Mesendoderm (in vitro differentiated cells): ENCODE measurements around the gene GAST.

Experiments used
- DNase-seq: peaks from one replicate; pipeline ENCODE4 v3.0.0; 2013
- H2AK5ac ChIP-seq: 2 replicates; pipeline ENCODE4 v1.6.1; 2013; ENCODE audit warnings: low read length, inconsistent platforms
- H2BK120ac ChIP-seq: 2 replicates; pipeline ENCODE4 v1.6.1; 2013; ENCODE audit warnings: low read depth, mild to moderate bottlenecking, low read length, moderate library complexity, mixed read lengths
- H2BK15ac ChIP-seq: replicated peaks from 2 replicates; pipeline ENCODE4 v1.6.1; 2013; ENCODE audit warnings: low read depth, mild to moderate bottlenecking, moderate library complexity
- H2BK5ac ChIP-seq: 2 replicates; pipeline ENCODE4 v1.6.1; 2013; ENCODE audit warnings: low read length, inconsistent platforms
- H3K18ac ChIP-seq: 2 replicates; pipeline ENCODE4 v1.6.1; 2013; ENCODE audit warnings: mild to moderate bottlenecking, low read length, mixed read lengths
- H3K23ac ChIP-seq: one replicate; pipeline ENCODE4 v1.6.1; 2013; ENCODE audit warnings: low read length
- H3K27ac ChIP-seq: 2 replicates; pipeline ENCODE4 v1.5.1; 2013; ENCODE audit warnings: low read depth, mild to moderate bottlenecking, inconsistent platforms, low read length, moderate library complexity
- H3K27me3 ChIP-seq: 2 replicates; pipeline ENCODE4 v1.6.1; 2013; ENCODE audit warnings: low read length, control low read depth, mild to moderate bottlenecking, inconsistent platforms; ENCODE audit not compliant: insufficient read depth, poor library complexity
- H3K36me3 ChIP-seq: 2 replicates; pipeline ENCODE4 v1.6.1; 2013; ENCODE audit warnings: low read length, inconsistent platforms; ENCODE audit not compliant: control insufficient read depth, insufficient read depth
- H3K4ac ChIP-seq: one replicate; pipeline ENCODE4 v1.6.1; 2013; ENCODE audit warnings: low read depth, mild to moderate bottlenecking, low read length, moderate library complexity
- H3K4me1 ChIP-seq: 2 replicates; pipeline ENCODE4 v1.6.1; 2013; ENCODE audit warnings: low read depth, low read length, inconsistent platforms; ENCODE audit not compliant: control insufficient read depth
- H3K4me2 ChIP-seq: 2 replicates; pipeline ENCODE4 v1.6.1; 2013; ENCODE audit warnings: low read length
- H3K4me3 ChIP-seq: 2 replicates; pipeline ENCODE4 v1.5.1; 2013; ENCODE audit warnings: mild to moderate bottlenecking, low read length
- H3K56ac ChIP-seq: one replicate; pipeline ENCODE4 v1.6.1; 2013; ENCODE audit warnings: low read length
- H3K79me1 ChIP-seq: 2 replicates; pipeline ENCODE4 v1.6.1; 2013; ENCODE audit warnings: low read length, inconsistent platforms
- H3K79me2 ChIP-seq: 2 replicates; pipeline ENCODE4 v1.6.1; 2013; ENCODE audit warnings: mild to moderate bottlenecking, low read length; ENCODE audit not compliant: control insufficient read depth, insufficient read depth
- H3K9ac ChIP-seq: 2 replicates; pipeline ENCODE4 v1.6.1; 2013; ENCODE audit warnings: low read length, inconsistent platforms
- H4K5ac ChIP-seq: one replicate; pipeline ENCODE4 v1.6.1; 2013; ENCODE audit warnings: low read length
- H4K8ac ChIP-seq: one replicate; pipeline ENCODE4 v1.6.1; 2013; ENCODE audit warnings: low read depth, mild to moderate bottlenecking, control low read depth, low read length, moderate library complexity
- WGBS: extraction: QIAGEN DNeasy Blood & Tissue Kit; methylation state at CpG from one replicate; pipeline ENCODE4 v1.1.7; 2013; ENCODE audit warnings: low lambda C conversion rate, missing lambda C conversion rate; ENCODE audit not compliant: insufficient coverage; ENCODE audit errors: extremely low coverage; 5-methylcytosine and 5-hydroxymethylcytosine counted together

GAST gene

DNA sequence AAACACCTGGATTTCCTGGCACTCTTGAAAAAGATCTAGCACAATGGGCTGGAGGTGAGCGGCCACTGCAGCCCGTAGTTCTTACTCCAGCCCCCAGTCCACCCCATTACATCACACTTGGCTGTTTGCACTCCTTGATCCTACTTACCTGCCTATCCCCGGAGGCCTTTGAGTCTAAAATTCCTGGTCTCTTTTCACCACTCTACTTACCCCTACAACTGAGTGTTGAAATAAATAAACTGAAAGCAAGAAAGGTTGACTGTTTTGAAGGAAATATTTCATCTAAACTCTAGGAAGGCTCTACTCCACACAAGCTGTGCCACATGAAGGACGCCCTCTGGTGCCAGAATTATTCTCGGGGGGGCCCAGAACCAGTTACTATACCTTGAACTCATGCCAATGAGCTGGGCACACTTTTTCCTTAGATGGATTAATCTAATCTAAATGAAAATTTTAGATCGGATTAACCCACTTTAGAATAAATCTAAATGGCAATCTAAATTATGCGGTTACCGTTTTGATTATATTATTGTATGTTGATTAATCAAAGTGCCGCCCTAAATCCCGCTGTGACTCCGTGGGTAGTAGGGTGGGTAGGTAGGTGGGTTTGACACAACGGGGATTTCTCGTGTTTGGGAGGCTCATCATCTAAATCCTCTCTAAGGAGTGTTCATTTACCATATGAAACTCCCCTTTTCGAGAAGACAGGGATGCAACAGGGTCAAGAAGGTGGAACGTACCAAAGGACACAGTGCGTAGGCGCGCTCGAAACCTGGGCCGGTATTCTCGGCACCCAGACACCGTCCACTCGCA is 24.1 kb upstream of the GAST start:
- DNase-seq, result no peak
- Histone ChIP-seq H3K79me2 (peaks cover 13% of the 10 kb centered on the region), H3K27ac (no peak overlapping the region)

DNA sequence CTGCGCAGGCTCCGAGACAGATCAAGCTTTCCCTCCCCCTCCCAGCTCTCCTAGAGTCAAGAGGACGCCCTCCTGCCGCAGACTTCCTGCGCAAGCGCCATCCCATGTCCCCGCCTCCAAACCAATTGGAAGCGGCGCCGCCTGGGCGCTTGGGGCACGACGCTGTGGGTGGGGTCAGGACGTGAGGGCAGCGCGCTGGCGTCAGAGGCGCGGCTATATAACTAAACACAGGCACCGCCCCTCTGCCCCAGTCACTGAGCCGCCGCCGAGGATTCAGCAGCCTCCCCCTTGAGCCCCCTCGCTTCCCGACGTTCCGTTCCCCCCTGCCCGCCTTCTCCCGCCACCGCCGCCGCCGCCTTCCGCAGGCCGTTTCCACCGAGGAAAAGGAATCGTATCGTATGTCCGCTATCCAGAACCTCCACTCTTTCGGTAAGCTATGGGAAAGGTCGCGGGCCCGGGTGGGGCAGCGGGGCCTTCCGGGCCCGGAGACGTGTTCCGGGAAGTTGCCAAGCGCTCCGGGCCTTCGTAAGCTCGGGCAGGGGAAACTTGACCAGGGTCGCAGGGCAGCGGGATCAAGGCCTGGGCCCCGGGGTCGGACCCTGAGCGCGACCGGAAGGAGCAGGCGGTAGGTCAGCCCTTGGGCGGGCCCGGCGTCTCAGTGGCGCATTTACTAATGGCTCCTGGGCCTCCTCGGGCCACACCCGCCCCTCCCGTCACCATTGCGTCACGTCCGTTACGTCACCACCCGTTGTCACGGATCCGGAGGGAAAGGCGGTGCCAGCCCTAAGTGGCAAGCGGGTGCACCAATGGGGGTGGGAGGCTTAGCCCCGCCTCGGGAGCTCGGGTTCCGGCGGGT is 23.3 kb upstream of the GAST start, which contains the start of gene EIF1:
TSS of gene EIF1 (plus strand) at position 245 of the 856 bp plus-strand sequence. CDS start at position 399, 154 bp downstream.
- peak within 1 kb of the TSS; percentile 88 for H3K4ac ChIP-seq
- peak; percentile 100 for DNase-seq
- H2BK5ac ChIP-seq, result peak within 1 kb of the TSS; percentile 66
- WGBS, result no CpG with 5 or more reads among the region's 81 CpGs
- H3K4me2 ChIP-seq, result peak within 1 kb of the TSS; percentile 93
- H3K27me3 ChIP-seq, result no peaks in the 10 kb centered on the region
- H3K18ac ChIP-seq, result peak within 1 kb of the TSS; percentile 72
- no peaks in the 10 kb centered on the region for H3K4me1 ChIP-seq
- peak within 1 kb of the TSS; percentile 86 for H3K27ac ChIP-seq
- peak within 1 kb of the TSS; percentile 57 for H2AK5ac ChIP-seq
- H3K9ac ChIP-seq, result peak within 1 kb of the TSS; percentile 96
- H2BK120ac ChIP-seq, result no peak within 1 kb of the TSS
- H2BK15ac ChIP-seq, result no peak within 1 kb of the TSS
- peak within 1 kb of the TSS; percentile 92 for H3K4me3 ChIP-seq
- no peak within 1 kb of the TSS for H4K5ac ChIP-seq
- H3K79me1 ChIP-seq, result peaks cover 6% of the 10 kb centered on the region
- H3K36me3 ChIP-seq, result peaks cover 24% of the 10 kb centered on the region
- H3K79me2 ChIP-seq, result peaks cover 13% of the 10 kb centered on the region
- H3K23ac ChIP-seq, result no peak within 1 kb of the TSS
- H3K56ac ChIP-seq, result peak within 1 kb of the TSS; percentile 98
- no peak within 1 kb of the TSS for H4K8ac ChIP-seq

More for the DNA sequence above, 24.1 kb upstream of the GAST start:
- H4K8ac ChIP-seq, result no peak overlapping the region
- WGBS, result no CpG with 5 or more reads among the region's 23 CpGs
- H2BK120ac ChIP-seq, result no peak overlapping the region
- H2BK5ac ChIP-seq, result no peak overlapping the region
- H3K56ac ChIP-seq, result peak overlapping the region; percentile 97
- H2AK5ac ChIP-seq, result no peak overlapping the region
- H3K4me1 ChIP-seq, result no peaks in the 10 kb centered on the region
- no peak overlapping the region for H3K18ac ChIP-seq
- H3K79me1 ChIP-seq, result peaks cover 6% of the 10 kb centered on the region
- H3K4me3 ChIP-seq, result peak overlapping the region; percentile 70
- no peak overlapping the region for H2BK15ac ChIP-seq
- H3K23ac ChIP-seq, result no peak overlapping the region
- H3K4ac ChIP-seq, result no peak overlapping the region
- no peaks in the 10 kb centered on the region for H3K27me3 ChIP-seq
- H3K36me3 ChIP-seq, result peaks cover 21% of the 10 kb centered on the region
- H4K5ac ChIP-seq, result no peak overlapping the region
- H3K4me2 ChIP-seq, result peak overlapping the region; percentile 93
- peak overlapping the region; percentile 92 for H3K9ac ChIP-seq

DNA sequence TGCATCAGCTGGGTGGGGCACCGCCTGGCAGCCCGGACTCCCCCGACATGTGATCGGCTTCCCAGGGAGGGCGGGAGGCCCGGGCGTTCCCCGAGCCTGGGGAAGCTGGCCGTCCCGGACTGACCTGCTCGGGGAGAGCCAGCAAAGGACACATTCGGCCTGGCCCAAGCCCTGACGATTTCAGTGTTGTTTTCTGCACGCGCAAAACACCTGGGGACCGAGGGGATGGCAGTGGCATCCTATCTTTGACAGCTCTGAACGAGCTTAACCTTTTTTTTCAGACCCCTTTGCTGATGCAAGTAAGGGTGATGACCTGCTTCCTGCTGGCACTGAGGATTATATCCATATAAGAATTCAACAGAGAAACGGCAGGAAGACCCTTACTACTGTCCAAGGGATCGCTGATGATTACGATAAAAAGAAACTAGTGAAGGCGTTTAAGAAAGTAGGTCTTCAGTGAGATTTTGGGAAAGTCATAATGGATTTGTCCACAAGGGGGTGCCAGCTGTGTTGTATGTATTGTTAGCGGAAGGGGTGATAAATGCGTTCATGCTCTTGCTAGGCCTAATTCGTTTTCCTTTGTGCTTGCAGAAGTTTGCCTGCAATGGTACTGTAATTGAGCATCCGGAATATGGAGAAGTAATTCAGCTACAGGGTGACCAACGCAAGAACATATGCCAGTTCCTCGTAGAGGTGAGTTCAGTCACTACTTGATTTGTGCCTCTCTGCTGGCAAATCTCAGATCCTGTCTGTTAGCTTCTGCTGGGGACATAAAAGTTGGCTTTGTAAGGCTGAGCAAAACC is 22.4 kb upstream of the GAST start:
- Histone ChIP-seq H2AK5ac (no peak overlapping the region), H3K4ac (peak overlapping the region; percentile 86), H3K4me2 (peak overlapping the region; percentile 23), H2BK120ac (no peak overlapping the region), H4K8ac (no peak overlapping the region), H3K27ac (peak overlapping the region; percentile 70), H3K4me3 (peak overlapping the region; percentile 92), H3K18ac (no peak overlapping the region), H3K23ac (no peak overlapping the region), H3K27me3 (no peaks in the 10 kb centered on the region), H4K5ac (no peak overlapping the region), H2BK5ac (peak overlapping the region; percentile 66), H3K79me1 (peaks cover 6% of the 10 kb centered on the region), H3K9ac (peak overlapping the region; percentile 74), H3K36me3 (peaks cover 24% of the 10 kb centered on the region), H2BK15ac (no peak overlapping the region), H3K79me2 (peaks cover 13% of the 10 kb centered on the region), H3K4me1 (no peaks in the 10 kb centered on the region), H3K56ac (peak overlapping the region; percentile 96)
- DNase-seq, result peak; percentile 82
- no CpG with 5 or more reads among the region's 27 CpGs for WGBS

DNA sequence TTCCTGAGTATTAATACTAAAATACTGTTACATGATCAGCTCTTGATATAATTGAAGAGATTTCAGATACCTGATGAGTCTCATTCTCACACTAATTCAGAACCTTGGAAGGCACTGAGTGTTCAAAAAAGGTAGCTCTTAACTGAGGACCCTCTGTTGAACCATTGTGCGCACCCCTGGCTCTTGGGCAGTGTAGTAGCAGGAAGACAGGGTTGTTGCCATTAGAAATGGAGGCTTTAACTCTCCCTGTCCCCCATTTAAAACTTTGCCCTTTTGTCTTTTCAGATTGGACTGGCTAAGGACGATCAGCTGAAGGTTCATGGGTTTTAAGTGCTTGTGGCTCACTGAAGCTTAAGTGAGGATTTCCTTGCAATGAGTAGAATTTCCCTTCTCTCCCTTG is 21.6 kb upstream of the GAST start:
- H3K36me3 ChIP-seq, result peaks cover 25% of the 10 kb centered on the region
- no CpG with 5 or more reads among the region's 2 CpGs for WGBS

DNA sequence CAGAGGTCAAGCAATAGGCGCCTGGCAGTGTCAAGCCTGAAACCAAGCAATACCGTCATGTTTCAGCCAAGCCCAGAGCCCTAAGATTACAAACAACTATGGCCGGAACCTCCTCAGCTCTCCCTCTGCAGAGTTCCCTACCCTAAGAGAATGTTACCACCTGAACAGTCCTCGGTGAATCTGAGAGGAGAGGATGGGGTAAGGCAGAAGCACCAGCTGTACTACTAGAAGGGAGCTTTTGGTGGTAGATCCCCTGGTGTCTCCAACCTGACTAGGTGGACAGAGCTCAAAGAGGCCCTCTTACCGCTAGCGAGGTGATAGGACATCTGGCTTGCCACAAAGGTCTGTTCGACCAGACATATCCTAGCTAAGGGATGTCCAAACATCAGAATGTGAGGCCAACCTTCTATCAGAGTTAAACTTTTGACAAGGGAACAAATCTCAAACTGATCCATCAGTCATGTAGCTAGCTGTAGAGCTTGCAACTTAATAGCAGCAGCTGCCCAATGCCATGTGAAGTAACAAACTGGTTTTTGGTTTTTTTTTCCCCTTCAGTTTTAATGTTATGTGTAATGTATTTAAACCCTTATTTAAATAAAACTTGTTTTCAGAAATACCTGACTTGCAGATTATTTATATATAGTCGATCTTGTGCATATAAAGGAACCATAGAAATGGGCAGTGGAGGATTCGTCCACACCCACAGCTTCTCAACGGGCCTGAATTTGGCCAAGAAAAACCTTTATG is 20.9 kb upstream of the GAST start:
- Histone ChIP-seq H3K36me3 (peaks cover 25% of the 10 kb centered on the region), H3K4ac (no peak overlapping the region), H4K5ac (no peak overlapping the region), H2BK5ac (no peak overlapping the region), H2AK5ac (no peak overlapping the region), H3K18ac (no peak overlapping the region), H2BK15ac (no peak overlapping the region), H3K4me2 (no peak overlapping the region), H3K79me2 (peaks cover 13% of the 10 kb centered on the region), H3K9ac (peak overlapping the region; percentile 25), H3K79me1 (peaks cover 6% of the 10 kb centered on the region), H3K23ac (no peak overlapping the region), H3K27me3 (no peaks in the 10 kb centered on the region), H3K27ac (no peak overlapping the region), H3K4me1 (no peaks in the 10 kb centered on the region), H2BK120ac (no peak overlapping the region), H3K56ac (peak overlapping the region; percentile 25), H4K8ac (no peak overlapping the region), H3K4me3 (no peak overlapping the region)
- no CpG with 5 or more reads among the region's 10 CpGs for WGBS
- no peak for DNase-seq

More for the DNA sequence above, 21.6 kb upstream of the GAST start:
- Histone ChIP-seq H2BK15ac (no peak overlapping the region), H4K5ac (no peak overlapping the region), H2AK5ac (no peak overlapping the region), H3K4ac (no peak overlapping the region), H2BK120ac (no peak overlapping the region), H3K9ac (peak overlapping the region; percentile 74), H3K27me3 (no peaks in the 10 kb centered on the region), H3K4me3 (no peak overlapping the region), H2BK5ac (no peak overlapping the region), H3K4me2 (peak overlapping the region; percentile 19), H3K27ac (no peak overlapping the region), H3K79me2 (peaks cover 13% of the 10 kb centered on the region), H3K4me1 (no peaks in the 10 kb centered on the region), H3K23ac (no peak overlapping the region), H3K56ac (peak overlapping the region; percentile 25), H4K8ac (no peak overlapping the region), H3K79me1 (peaks cover 6% of the 10 kb centered on the region), H3K18ac (no peak overlapping the region)
- DNase-seq, result no peak
